CD4-positive, alpha-beta T cell treated with Interferon alpha-2 for 1 hour (primary cell): ENCODE measurements around the gene BMERB1.
"Not testable (repeated sequence)": the region's sequence is repeated elsewhere in the genome, so short reads cannot be mapped to it uniquely, and the experiment has no call there.

ENCODE experiments used
- DNase-seq, 2 donors: peaks; one replicate each; pipeline ENCODE4 v3.0.0-alpha.2; 2020 to 2022

BMERB1 gene

DNA sequence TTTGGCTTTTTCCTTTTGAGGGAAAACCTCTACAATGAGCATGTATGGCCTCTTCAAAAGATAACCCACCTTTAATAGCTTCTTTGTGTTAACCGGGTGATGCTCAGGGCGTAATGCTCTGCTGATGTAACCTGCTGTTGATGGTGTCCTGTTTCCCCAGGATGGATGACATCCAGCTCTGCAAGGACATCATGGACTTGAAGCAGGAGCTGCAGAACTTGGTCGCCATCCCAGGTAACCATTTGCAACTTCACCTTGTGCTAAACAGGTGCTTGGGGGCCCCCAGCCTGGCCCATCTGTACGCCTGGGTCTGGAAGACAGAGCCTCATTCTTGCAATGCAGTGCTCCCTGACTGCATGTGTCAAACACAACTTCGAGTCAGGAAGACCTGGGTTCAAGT, 133.4 kb downstream of the BMERB1 start:
- DNase-seq: no peak

DNA sequence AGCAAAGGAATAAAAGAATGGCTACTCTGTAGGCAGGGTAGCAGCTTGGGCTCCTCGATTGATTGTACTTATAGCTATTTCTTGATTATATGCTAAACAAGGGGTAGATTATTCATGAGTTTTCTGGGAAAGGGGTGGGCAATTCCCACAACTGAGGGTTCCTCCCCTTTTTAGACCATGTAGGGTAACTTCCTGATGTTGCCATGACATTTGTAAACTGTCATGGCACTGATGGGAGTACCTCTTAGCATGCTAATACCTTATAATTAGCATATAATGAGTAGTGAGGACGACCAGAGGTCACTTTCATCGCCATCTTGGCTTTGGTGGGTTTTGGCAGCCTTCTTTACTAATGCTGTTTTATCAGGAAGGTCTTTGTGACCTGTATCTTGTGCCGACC, 136.3 kb downstream of the BMERB1 start:
- not testable (repeated sequence) for DNase-seq

GRCh38 chr16:15571557-15571956, 137.2 kb downstream of the BMERB1 start:
- no peak for DNase-seq

GRCh38 chr16:15572329-15573001, 138.1 kb downstream of the BMERB1 start:
- DNase-seq: no peak

DNA sequence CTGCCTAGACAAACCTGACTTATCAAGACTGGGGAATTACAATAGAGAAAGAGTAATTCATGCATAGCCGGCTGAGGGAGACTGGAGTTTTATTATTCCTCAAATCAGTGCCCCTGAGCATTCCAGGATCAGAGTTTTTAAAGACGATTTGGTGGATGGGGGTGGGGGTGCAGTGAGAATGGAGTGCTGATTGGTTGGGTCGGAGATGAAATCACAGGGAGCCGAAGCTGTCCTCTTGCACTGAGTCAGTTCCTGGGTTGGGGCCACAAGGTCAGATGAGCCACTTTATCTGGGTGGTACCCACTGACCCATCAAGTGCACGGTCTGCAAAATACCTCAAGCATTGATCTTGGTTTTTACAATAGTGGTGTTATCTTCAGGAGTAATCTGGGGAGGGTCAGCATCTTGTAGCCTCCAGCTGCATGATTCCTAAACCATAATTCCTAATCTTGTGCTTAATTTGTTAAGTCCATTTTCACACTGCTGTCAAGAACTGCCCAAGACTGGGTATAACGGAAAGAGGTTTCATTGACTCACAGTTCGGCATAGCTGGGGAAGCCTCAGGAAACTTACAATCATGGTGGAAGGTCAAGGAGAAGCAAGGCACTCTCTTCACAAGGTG, 139.0 kb downstream of the BMERB1 start:
- DNase-seq: no peak

- DNase-seq: not testable (repeated sequence)
These were observed 139.7 kb downstream of the BMERB1 start for GRCh38 chr16:15573896-15574613.

DNA sequence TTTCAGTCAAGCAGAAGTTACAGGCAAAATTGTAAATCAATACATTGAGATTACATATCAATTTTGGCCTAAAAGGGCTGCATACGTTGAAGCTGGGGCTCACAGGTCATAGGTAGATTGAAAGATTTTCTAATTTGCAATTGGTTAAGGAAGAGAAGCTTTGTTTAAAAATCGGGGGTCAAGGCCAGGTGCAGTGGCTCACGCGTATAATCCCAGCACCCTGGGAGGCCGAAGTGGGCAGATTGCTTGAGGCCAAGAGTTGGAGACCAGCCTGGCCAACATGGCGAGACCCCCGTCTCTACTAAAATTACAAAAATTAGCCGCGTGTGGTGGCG, 140.2 kb downstream of the BMERB1 start:
- no peak for DNase-seq

DNA sequence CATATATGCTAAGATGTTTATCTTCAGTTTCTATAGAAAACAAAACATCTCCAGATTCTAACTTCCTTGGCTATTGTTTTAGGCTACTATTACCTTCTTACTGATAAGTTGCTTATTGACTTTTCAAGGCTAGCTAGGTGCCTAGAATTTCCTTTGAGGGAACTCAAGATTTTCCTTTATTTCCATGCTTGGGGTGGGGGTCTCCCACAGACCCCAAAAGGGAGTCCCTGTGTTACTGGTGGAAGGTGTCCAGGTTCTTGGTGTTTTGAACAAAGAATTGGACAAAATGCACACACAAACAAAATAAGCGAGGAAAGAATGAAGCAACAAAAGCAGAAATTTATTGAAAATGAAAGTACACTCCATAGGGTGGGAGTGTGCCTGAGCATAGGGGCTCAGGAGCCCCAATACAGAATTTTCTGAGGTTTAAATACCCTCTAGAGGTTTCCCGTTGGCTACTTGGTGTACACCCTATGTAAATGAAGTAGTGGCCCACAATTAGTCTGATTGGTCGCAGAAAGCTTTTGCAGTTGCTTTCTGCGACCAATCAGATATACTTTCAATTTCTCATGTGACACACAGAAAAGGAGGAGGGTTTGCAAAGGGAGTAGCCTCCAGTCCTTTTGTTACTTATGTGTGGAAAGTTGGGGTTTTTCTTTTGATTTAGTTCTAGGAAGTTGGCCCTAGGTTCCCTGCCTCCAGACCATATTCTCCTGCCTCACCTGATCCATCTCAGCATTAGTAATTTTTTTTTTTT, 141.1 kb downstream of the BMERB1 start:
- DNase-seq: no peak

DNA sequence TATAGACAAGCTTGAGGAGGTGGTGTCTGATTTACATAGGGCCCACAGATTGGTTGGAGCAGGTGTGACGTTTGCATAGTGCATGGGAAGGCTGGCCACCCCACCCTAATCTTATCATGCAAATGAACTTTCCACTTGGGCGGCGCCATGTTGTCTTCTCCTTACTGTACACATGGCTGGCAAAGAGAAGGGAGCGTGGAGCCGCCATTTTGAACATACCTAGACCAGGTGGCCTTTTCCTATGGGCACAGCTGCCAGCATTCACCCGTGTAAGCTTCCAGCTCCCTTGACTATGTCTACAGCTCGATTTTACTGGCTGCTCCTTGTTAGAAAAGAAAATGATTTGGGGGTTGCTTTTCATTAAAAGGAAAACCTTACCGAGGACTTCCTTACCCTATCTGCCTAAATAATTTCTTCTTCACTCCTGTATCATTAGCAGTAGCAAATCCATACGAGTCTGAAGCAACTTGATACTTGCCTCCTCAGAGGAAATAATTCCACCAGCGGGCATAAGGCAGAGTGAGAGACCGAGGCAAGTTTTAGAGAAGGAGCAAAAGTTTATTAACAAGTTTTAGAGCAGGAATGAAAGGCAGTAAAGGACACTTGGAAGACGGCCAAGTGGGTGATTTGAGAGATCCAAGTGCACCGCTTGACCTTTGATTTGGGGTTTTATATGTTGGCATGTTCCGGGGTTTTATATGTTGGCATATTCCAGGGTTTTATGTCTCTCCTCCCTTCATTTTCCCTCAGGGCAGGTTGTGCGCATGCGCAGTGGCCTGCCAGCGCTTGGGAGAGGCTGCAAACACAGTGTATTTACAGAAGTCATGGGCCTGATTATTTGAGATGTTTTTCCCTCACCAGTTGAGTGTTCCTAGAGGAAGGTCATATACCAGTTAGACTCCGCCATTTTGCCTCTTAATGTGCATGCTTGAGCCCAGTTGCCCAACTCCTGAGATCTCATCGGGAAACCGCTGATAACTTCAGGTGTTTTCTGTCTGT, 142.9 kb downstream of the BMERB1 start:
- no peak for DNase-seq

GRCh38 chr16:15578824-15579223, 144.4 kb downstream of the BMERB1 start:
- DNase-seq: no peak

- no peak for DNase-seq
These were observed 146.9 kb downstream of the BMERB1 start for GRCh38 chr16:15581127-15581815.

- no peak for DNase-seq
These were observed 149.1 kb downstream of the BMERB1 start for GRCh38 chr16:15583526-15583925.

DNA sequence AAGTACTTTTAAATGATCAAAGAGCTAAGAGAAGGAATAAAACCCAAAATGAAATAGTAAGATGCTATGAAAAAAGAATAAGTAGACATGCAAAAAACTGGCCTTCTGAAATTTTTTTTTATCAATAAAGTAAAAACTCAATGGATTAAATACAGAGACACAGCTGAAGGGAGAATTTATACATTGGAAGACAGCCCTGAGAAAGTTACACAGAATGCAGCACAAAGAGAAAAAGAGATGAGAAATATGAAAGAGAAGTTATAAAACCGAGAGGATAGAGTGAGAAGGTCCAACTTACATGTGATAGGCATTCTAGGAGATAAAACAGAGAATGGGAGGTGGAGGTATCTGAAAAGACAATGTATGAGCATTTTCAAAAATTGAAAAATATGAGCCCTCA, 151.6 kb downstream of the BMERB1 start:
- DNase-seq: no peak

- DNase-seq: no peak
These were observed 152.3 kb downstream of the BMERB1 start for GRCh38 chr16:15586716-15587115.

- DNase-seq: no peak
These were observed 152.9 kb downstream of the BMERB1 start for GRCh38 chr16:15587152-15587825.

- DNase-seq: peak in 1 of 2 donors; percentile 7
These were observed 157.9 kb downstream of the BMERB1 start for GRCh38 chr16:15592324-15592723.

DNA sequence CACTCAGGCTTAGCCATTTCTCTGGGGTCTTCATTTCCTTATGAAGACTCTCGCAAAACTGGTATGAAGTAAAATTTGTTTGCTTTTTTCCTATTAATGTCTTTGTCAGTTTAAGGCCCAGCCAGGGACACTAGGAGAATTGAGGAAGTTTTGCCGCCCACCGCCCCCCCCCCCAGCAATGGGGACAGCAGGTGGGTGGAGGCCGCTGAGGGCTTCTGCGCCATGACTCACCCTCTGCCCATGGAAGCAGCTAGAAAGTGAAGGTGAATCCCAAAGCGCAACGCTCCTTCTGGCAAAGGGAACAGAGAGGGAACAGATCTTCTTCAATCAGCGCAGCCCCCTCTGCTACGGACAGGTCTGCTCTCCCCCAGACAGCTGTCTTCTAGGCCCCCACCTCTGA, 158.8 kb downstream of the BMERB1 start:
- DNase-seq: no peak

- DNase-seq: no peak
These were observed 160.4 kb downstream of the BMERB1 start for GRCh38 chr16:15594711-15595320.

GRCh38 chr16:15597135-15597534, 162.7 kb downstream of the BMERB1 start:
- DNase-seq: no peak

DNA sequence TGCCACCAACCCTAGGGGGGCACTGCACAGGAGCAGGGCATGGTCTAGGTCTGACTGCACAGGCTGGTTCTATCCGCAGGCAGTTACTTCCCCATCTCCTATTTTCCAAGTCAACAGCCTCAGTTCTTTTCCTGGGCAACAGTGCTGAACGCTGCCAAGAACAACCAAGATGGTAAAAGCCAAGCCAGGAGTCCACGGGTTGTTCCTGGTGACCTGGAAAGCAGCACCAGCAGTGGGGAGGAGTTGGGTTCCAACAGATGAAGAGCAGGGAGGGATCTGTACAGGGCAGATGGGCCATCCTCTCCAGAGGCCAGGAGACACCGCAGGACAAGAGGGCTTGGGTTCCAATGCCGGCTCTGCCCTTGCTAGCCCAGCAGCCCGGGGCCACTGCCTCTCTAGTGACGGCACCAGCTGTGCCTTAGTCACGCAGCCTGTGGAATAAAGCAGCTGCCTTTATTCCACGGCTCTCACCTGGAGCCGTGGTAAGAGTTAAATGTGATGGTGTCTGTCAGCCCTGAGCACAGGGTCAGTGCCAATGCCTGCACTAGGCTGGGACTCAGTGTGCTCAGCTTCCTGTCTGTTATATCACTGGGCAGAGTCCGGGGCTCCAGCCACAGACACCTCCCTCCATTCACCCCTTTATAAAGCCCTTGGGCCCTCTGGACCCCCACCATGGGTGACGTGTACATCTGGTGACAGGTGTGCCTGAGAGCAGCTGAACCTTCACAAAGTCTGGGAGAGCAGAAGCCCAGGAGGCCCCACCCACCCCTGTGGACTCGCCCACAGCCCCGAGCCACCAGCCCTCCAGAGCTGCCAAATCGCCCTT, 163.6 kb downstream of the BMERB1 start:
- DNase-seq: no peak
